NT2/D1 (cell line): ENCODE results near the gene TLL1.

Experiments
- DNase-seq: peaks from one replicate; pipeline ENCODE4 v3.0.0-alpha.2; 2011; ENCODE audit warnings: low read depth, low spot score
- H3K27me3 ChIP-seq: 2 replicates; pipeline ENCODE4 v1.6.0; 2011; ENCODE audit warnings: mild to moderate bottlenecking; ENCODE audit not compliant: insufficient read length, insufficient read depth
- H3K36me3 ChIP-seq: 2 replicates; pipeline ENCODE4 v1.6.1; 2011; ENCODE audit warnings: mild to moderate bottlenecking, low read length, mixed read lengths; ENCODE audit not compliant: insufficient read depth, insufficient read length
- H3K4me1 ChIP-seq: 2 replicates; pipeline ENCODE4 v1.5.1; 2011; ENCODE audit not compliant: insufficient read depth, insufficient read length
- H3K4me3 ChIP-seq: 2 replicates; pipeline ENCODE4 v1.5.1; 2011; ENCODE audit warnings: low read depth; ENCODE audit not compliant: insufficient read length
- H3K9ac ChIP-seq: 2 replicates; pipeline ENCODE4 v1.6.0; 2011; ENCODE audit warnings: low read depth; ENCODE audit not compliant: insufficient read length
- H3K9me3 ChIP-seq: 2 replicates; pipeline ENCODE4 v1.5.1; 2011; ENCODE audit warnings: mild to moderate bottlenecking, low read length; ENCODE audit not compliant: insufficient read depth
- SUZ12 ChIP-seq: IDR thresholded peaks from 2 replicates; pipeline ENCODE4 v1.6.1; 2011; ENCODE audit not compliant: insufficient read length, insufficient read depth; ENCODE audit errors: extremely low read depth
- YY1 ChIP-seq: IDR thresholded peaks from 2 replicates; pipeline ENCODE4 v1.6.1; 2011; ENCODE audit not compliant: insufficient read length, insufficient read depth
- ZNF274 ChIP-seq: IDR thresholded peaks from 2 replicates; pipeline ENCODE4 v1.6.1; 2011; ENCODE audit warnings: mild to moderate bottlenecking, low read depth, low read length

The TLL1 gene

GRCh38 chr4:165994701-165995100 is 121.7 kb downstream of the TLL1 start:
- Histone ChIP-seq H3K4me3 (no peak overlapping the region), H3K9ac (no peak overlapping the region), H3K27me3 (no peaks in the 10 kb centered on the region), H3K4me1 (no peaks in the 10 kb centered on the region), H3K9me3 (no peaks in the 10 kb centered on the region), H3K36me3 (no peaks in the 10 kb centered on the region)
- TF ChIP-seq SUZ12 (no peak), YY1 (no peak), ZNF274 (no peak)
- DNase-seq, result no peak

GRCh38 chr4:166003811-166004210 is 130.8 kb downstream of the TLL1 start:
- Histone ChIP-seq H3K36me3 (no peaks in the 10 kb centered on the region), H3K9me3 (no peaks in the 10 kb centered on the region), H3K4me3 (no peak overlapping the region), H3K9ac (no peak overlapping the region), H3K4me1 (no peaks in the 10 kb centered on the region), H3K27me3 (no peaks in the 10 kb centered on the region)
- TF ChIP-seq ZNF274 (no peak), YY1 (no peak), SUZ12 (no peak)
- no peak for DNase-seq

GRCh38 chr4:166006217-166006616 is 133.2 kb downstream of the TLL1 start:
- Histone ChIP-seq H3K9ac (no peak overlapping the region), H3K4me1 (no peaks in the 10 kb centered on the region), H3K36me3 (no peaks in the 10 kb centered on the region), H3K4me3 (no peak overlapping the region), H3K9me3 (no peaks in the 10 kb centered on the region), H3K27me3 (no peaks in the 10 kb centered on the region)
- DNase-seq, result no peak
- TF ChIP-seq ZNF274 (no peak), SUZ12 (no peak), YY1 (no peak)

- H3K27me3 ChIP-seq, result no peaks in the 10 kb centered on the region
- H3K9me3 ChIP-seq, result no peaks in the 10 kb centered on the region
- no peak for DNase-seq
- no peaks in the 10 kb centered on the region for H3K36me3 ChIP-seq
- no peak overlapping the region for H3K9ac ChIP-seq
- H3K4me3 ChIP-seq, result no peak overlapping the region
- TF ChIP-seq SUZ12 (no peak), YY1 (no peak), ZNF274 (no peak)
- H3K4me1 ChIP-seq, result no peaks in the 10 kb centered on the region
These were observed 135.5 kb downstream of the TLL1 start for GRCh38 chr4:166008510-166008909.

- Histone ChIP-seq H3K9ac (no peak overlapping the region), H3K4me3 (no peak overlapping the region), H3K9me3 (no peaks in the 10 kb centered on the region), H3K27me3 (no peaks in the 10 kb centered on the region), H3K36me3 (no peaks in the 10 kb centered on the region), H3K4me1 (no peaks in the 10 kb centered on the region)
- no peak for DNase-seq
- TF ChIP-seq YY1 (no peak), ZNF274 (no peak), SUZ12 (no peak)
These were observed 139.3 kb downstream of the TLL1 start for GRCh38 chr4:166012129-166013030.

GRCh38 chr4:166014411-166014810 is 141.4 kb downstream of the TLL1 start:
- no peak for TF ChIP-seq YY1
- no peak for TF ChIP-seq ZNF274
- TF ChIP-seq SUZ12, result no peak

GRCh38 chr4:166017804-166018203 is 144.8 kb downstream of the TLL1 start:
- no peak for DNase-seq
- H3K36me3 ChIP-seq, result no peaks in the 10 kb centered on the region
- H3K4me1 ChIP-seq, result no peaks in the 10 kb centered on the region
- H3K9ac ChIP-seq, result no peak overlapping the region
- H3K9me3 ChIP-seq, result no peaks in the 10 kb centered on the region
- TF ChIP-seq YY1 (no peak), SUZ12 (no peak), ZNF274 (no peak)
- no peaks in the 10 kb centered on the region for H3K27me3 ChIP-seq
- no peak overlapping the region for H3K4me3 ChIP-seq

More at GRCh38 chr4:166014411-166014810, 141.4 kb downstream of the TLL1 start:
- Histone ChIP-seq H3K27me3 (no peaks in the 10 kb centered on the region), H3K36me3 (no peaks in the 10 kb centered on the region), H3K9me3 (no peaks in the 10 kb centered on the region), H3K4me3 (no peak overlapping the region), H3K4me1 (no peaks in the 10 kb centered on the region), H3K9ac (no peak overlapping the region)
- no peak for DNase-seq
